Neural cell (in vitro differentiated cells): ENCODE measurements around the gene PDE10A. TPM values are rescaled to one million over a fixed set of nuclear protein-coding genes. Genes with fewer than 3 reads are reported as not detected.

Experiments used
- H2AFZ ChIP-seq: fragments of 200-600, 300-800 bp; sonication (generic), shearing (Covaris generic); 2 replicates; pipeline ENCODE4 v1.6.0; 2014; ENCODE audit warnings: low read depth, mild to moderate bottlenecking, antibody characterized with exemption, low read length, moderate library complexity
- H3F3A ChIP-seq: fragments of 200-600 bp; shearing (Covaris generic); 2 replicates; pipeline ENCODE4 v1.6.1; 2016; ENCODE audit warnings: mild to moderate bottlenecking, moderate library complexity, mixed read lengths, antibody characterized with exemption, low read length; ENCODE audit not compliant: insufficient read depth, poor library complexity, severe bottlenecking
- H3K27ac ChIP-seq: fragments of 200-600, 300-800 bp; sonication (generic), shearing (Covaris generic); 2 replicates; pipeline ENCODE4 v1.5.1; 2014; ENCODE audit warnings: mild to moderate bottlenecking, low read length, moderate library complexity
- H3K27me3 ChIP-seq: fragments of 300-800, 200-600 bp; sonication (generic), shearing (Covaris generic); 2 replicates; pipeline ENCODE4 v1.6.0; 2014; ENCODE audit warnings: mild to moderate bottlenecking, low read depth, low read length, moderate library complexity; ENCODE audit not compliant: insufficient read depth
- H3K36me3 ChIP-seq: fragments of 300-800, 200-600 bp; sonication (generic), shearing (Covaris generic); 2 replicates; pipeline ENCODE4 v1.5.1; 2014; ENCODE audit warnings: mild to moderate bottlenecking, antibody characterized with exemption, low read length, moderate library complexity; ENCODE audit not compliant: insufficient read depth
- H3K4me2 ChIP-seq: fragments of 300-800, 200-600 bp; sonication (generic), shearing (Covaris generic); 2 replicates; pipeline ENCODE4 v1.6.0; 2014; ENCODE audit warnings: mild to moderate bottlenecking, low read length
- H3K4me3 ChIP-seq: fragments of 300-800, 200-600 bp; sonication (generic), shearing (Covaris generic); 2 replicates; pipeline ENCODE4 v1.5.1; 2014; ENCODE audit warnings: mild to moderate bottlenecking, low read length, moderate library complexity
- H3K79me2 ChIP-seq: fragments of 200-600 bp; shearing (Covaris generic); replicated peaks from 2 replicates; pipeline ENCODE4 v1.6.0; 2014; ENCODE audit warnings: mild to moderate bottlenecking, low read length, moderate library complexity; ENCODE audit not compliant: insufficient read depth
- H3K9ac ChIP-seq: fragments of 300-800, 200-600 bp; sonication (generic), shearing (Covaris generic); 2 replicates; pipeline ENCODE4 v1.6.1; 2016; ENCODE audit warnings: mild to moderate bottlenecking, low read length, mixed read lengths
- H3K9me2 ChIP-seq: fragments of 200-600 bp; shearing (Covaris generic); 2 replicates; pipeline ENCODE4 v1.6.1; 2016; ENCODE audit warnings: mild to moderate bottlenecking, low read length, mixed read lengths; ENCODE audit not compliant: insufficient read depth
- H3K9me3 ChIP-seq: fragments of 200-600, 300-800 bp; sonication (generic), shearing (Covaris generic); 2 replicates; pipeline ENCODE4 v1.6.1; 2016; ENCODE audit warnings: mild to moderate bottlenecking, mixed run types, low read length, moderate library complexity, mixed read lengths
- H4K20me1 ChIP-seq: fragments of 200-600 bp; shearing (Covaris generic); 2 replicates; pipeline ENCODE4 v1.6.1; 2016; ENCODE audit warnings: mild to moderate bottlenecking, mixed run types; ENCODE audit not compliant: insufficient read depth
- EP300 ChIP-seq: fragments of 450-650 bp; conservative IDR thresholded peaks from 2 replicates; pipeline ENCODE4 v1.6.1; 2014; ENCODE audit warnings: antibody characterized with exemption, mild to moderate bottlenecking, moderate library complexity; ENCODE audit not compliant: poor library complexity, severe bottlenecking
- EZH2 ChIP-seq: fragments of 200-600, 300-800 bp; shearing (Covaris generic), sonication (generic); IDR thresholded peaks from 2 replicates; pipeline ENCODE4 v1.6.1; 2014; ENCODE audit warnings: antibody characterized with exemption, low read length, borderline replicate concordance, mild to moderate bottlenecking; ENCODE audit not compliant: insufficient read depth, poor library complexity, severe bottlenecking
- MXI1 ChIP-seq: fragments of 450-650 bp; conservative IDR thresholded peaks from 2 replicates; pipeline ENCODE4 v1.6.1; 2014; ENCODE audit warnings: antibody characterized with exemption, mild to moderate bottlenecking; ENCODE audit not compliant: poor library complexity, severe bottlenecking
- POLR2AphosphoS5 ChIP-seq: IDR thresholded peaks from 2 replicates; pipeline ENCODE4 v1.6.1; 2012
- RAD21 ChIP-seq: fragments of 450-650 bp; conservative IDR thresholded peaks from 2 replicates; pipeline ENCODE4 v1.6.1; 2014; ENCODE audit warnings: antibody characterized with exemption, mild to moderate bottlenecking, moderate library complexity
- SMC3 ChIP-seq: fragments of 450-650 bp; conservative IDR thresholded peaks from 2 replicates; pipeline ENCODE4 v1.6.1; 2014; ENCODE audit warnings: antibody characterized with exemption, mild to moderate bottlenecking, moderate library complexity; ENCODE audit not compliant: poor library complexity
- TAF1 ChIP-seq: IDR thresholded peaks from 2 replicates; pipeline ENCODE4 v1.6.1; 2012; ENCODE audit warnings: low read depth
- polyA plus RNA-seq: library from polyadenylated mRNA; depleted of rRNA; stranded (reverse); fragments of >200 nt; gene quantifications from 2 replicates; pipeline ENCODE4 v1.2.3, GENCODE V29; 2014
- TF ChIP-seq, protein P1 (sequence below): fragments of 450-650 bp; IDR thresholded peaks from 2 replicates; pipeline ENCODE4 v1.5.1; 2014; ENCODE audit warnings: antibody characterized with exemption, mild to moderate bottlenecking, moderate library complexity; ENCODE audit not compliant: poor library complexity, severe bottlenecking
- TF ChIP-seq, protein P2 (sequence below): IDR thresholded peaks from 2 replicates; pipeline ENCODE4 v1.6.1; 2012; ENCODE audit warnings: borderline replicate concordance

PDE10A gene
- polyA plus RNA-seq, 1 donor from 2014 or later = 52.4 TPM

DNA sequence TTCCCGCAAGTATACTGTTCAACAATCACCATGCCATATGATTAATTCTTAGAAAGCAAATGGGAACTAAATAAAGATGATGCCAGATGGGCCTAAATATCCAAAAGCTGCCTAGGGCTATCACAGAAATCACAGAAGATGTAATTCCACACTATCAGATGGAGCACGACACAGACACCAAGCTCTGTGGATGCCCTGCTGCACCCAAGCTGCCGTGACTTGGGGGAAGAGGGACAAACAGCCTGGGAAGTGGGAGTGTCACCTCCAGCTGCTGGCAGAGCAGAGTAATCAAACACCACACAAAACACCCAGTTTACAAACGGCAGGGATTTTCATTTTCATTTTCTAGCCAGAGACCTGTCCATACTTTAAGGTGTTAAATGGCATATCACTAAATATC, 35.7 kb downstream of the PDE10A start:
- H3F3A ChIP-seq = no peaks in the 10 kb centered on the region
- peaks cover 28% of the 10 kb centered on the region for H3K79me2 ChIP-seq
- H3K4me2 ChIP-seq = no peak overlapping the region
- H3K27ac ChIP-seq = no peak overlapping the region
- H2AFZ ChIP-seq = no peak overlapping the region
- no peak for TF ChIP-seq RAD21
- no peak for TF ChIP-seq SMC3
- TF ChIP-seq EZH2 = no peak
- TF ChIP-seq, protein P1, sequence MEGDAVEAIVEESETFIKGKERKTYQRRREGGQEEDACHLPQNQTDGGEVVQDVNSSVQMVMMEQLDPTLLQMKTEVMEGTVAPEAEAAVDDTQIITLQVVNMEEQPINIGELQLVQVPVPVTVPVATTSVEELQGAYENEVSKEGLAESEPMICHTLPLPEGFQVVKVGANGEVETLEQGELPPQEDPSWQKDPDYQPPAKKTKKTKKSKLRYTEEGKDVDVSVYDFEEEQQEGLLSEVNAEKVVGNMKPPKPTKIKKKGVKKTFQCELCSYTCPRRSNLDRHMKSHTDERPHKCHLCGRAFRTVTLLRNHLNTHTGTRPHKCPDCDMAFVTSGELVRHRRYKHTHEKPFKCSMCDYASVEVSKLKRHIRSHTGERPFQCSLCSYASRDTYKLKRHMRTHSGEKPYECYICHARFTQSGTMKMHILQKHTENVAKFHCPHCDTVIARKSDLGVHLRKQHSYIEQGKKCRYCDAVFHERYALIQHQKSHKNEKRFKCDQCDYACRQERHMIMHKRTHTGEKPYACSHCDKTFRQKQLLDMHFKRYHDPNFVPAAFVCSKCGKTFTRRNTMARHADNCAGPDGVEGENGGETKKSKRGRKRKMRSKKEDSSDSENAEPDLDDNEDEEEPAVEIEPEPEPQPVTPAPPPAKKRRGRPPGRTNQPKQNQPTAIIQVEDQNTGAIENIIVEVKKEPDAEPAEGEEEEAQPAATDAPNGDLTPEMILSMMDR = no peak
- TF ChIP-seq EP300 = no peak
- no peak for TF ChIP-seq TAF1
- TF ChIP-seq, protein P2, sequence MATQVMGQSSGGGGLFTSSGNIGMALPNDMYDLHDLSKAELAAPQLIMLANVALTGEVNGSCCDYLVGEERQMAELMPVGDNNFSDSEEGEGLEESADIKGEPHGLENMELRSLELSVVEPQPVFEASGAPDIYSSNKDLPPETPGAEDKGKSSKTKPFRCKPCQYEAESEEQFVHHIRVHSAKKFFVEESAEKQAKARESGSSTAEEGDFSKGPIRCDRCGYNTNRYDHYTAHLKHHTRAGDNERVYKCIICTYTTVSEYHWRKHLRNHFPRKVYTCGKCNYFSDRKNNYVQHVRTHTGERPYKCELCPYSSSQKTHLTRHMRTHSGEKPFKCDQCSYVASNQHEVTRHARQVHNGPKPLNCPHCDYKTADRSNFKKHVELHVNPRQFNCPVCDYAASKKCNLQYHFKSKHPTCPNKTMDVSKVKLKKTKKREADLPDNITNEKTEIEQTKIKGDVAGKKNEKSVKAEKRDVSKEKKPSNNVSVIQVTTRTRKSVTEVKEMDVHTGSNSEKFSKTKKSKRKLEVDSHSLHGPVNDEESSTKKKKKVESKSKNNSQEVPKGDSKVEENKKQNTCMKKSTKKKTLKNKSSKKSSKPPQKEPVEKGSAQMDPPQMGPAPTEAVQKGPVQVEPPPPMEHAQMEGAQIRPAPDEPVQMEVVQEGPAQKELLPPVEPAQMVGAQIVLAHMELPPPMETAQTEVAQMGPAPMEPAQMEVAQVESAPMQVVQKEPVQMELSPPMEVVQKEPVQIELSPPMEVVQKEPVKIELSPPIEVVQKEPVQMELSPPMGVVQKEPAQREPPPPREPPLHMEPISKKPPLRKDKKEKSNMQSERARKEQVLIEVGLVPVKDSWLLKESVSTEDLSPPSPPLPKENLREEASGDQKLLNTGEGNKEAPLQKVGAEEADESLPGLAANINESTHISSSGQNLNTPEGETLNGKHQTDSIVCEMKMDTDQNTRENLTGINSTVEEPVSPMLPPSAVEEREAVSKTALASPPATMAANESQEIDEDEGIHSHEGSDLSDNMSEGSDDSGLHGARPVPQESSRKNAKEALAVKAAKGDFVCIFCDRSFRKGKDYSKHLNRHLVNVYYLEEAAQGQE = no peak
- no peak for TF ChIP-seq MXI1
- no peak for TF ChIP-seq POLR2AphosphoS5
- no peaks in the 10 kb centered on the region for H3K27me3 ChIP-seq
- H4K20me1 ChIP-seq = no peaks in the 10 kb centered on the region
- H3K9me3 ChIP-seq = no peaks in the 10 kb centered on the region
- H3K4me3 ChIP-seq = no peak overlapping the region
- H3K9ac ChIP-seq = no peak overlapping the region
- no peaks in the 10 kb centered on the region for H3K36me3 ChIP-seq
- H3K9me2 ChIP-seq = no peaks in the 10 kb centered on the region

- H3K27ac ChIP-seq = no peak overlapping the region
- no peak overlapping the region for H3K9ac ChIP-seq
- H3K36me3 ChIP-seq = no peaks in the 10 kb centered on the region
- H3K27me3 ChIP-seq = no peaks in the 10 kb centered on the region
- no peaks in the 10 kb centered on the region for H3K9me2 ChIP-seq
- no peak overlapping the region for H2AFZ ChIP-seq
- no peak overlapping the region for H3K4me2 ChIP-seq
- H4K20me1 ChIP-seq = no peaks in the 10 kb centered on the region
- TF ChIP-seq SMC3 = no peak
- TF ChIP-seq MXI1 = no peak
- no peak for TF ChIP-seq POLR2AphosphoS5
- no peak for TF ChIP-seq EP300
- no peak for TF ChIP-seq RAD21
- TF ChIP-seq EZH2 = no peak
- no peak for TF ChIP-seq TAF1
- TF ChIP-seq, protein P2 = no peak
- TF ChIP-seq, protein P1 = no peak
- no peak overlapping the region for H3K4me3 ChIP-seq
- peaks cover 30% of the 10 kb centered on the region for H3K79me2 ChIP-seq
- no peaks in the 10 kb centered on the region for H3F3A ChIP-seq
- no peaks in the 10 kb centered on the region for H3K9me3 ChIP-seq
These were observed 36.3 kb downstream of the PDE10A start for GRCh38 chr6:165626711-165627110.
